IMR-90 (cell line): ENCODE data around the gene UBL3. TPM values are rescaled to one million over a fixed set of nuclear protein-coding genes. Genes with fewer than 3 reads are reported as not detected.

Experiments
- ATAC-seq: fragments of 200-7000 bp; cut with Tn5 transposase; 2 replicates; pipeline ENCODE4 v1.9.1; 2020; ENCODE audit warnings: low read depth, mild to moderate bottlenecking, moderate library complexity
- BruUV-seq: library from RNA; stranded (reverse); fragments of 400-500 nt; replicated peaks from 2 replicates; lab custom pipeline; 2021; lab: Mats Ljungman, UMichigan
- CTCF ChIA-PET: fragments of 300-600 bp; formaldehyde crosslinking; extraction: SDS; loops from one replicate; lab custom pipeline; 2021; ENCODE audit warnings: antibody characterized with exemption; lab: Yijun Ruan, JAX
- POLR2A ChIA-PET: fragments of 300-600 bp; sonication (Branson Sonifier 250); formaldehyde crosslinking; loops from one replicate; lab custom pipeline; 2022; ENCODE audit warnings: antibody characterized with exemption; ENCODE audit not compliant: unreplicated experiment; lab: Charles Lee
- DNase-seq: peaks from one replicate; pipeline ENCODE4 v3.0.0; 2013
- H2AFZ ChIP-seq: replicated peaks from 2 replicates; pipeline ENCODE3; 2013; ENCODE audit warnings: low read length, mild to moderate bottlenecking; ENCODE audit not compliant: poor library complexity
- H2AK5ac ChIP-seq: 2 replicates; pipeline ENCODE4 v1.6.1; 2013; ENCODE audit warnings: low read depth, low read length, inconsistent platforms
- H2AK9ac ChIP-seq: replicated peaks from 2 replicates; pipeline ENCODE3; 2013; ENCODE audit warnings: mild to moderate bottlenecking, low read depth, low read length, moderate library complexity; ENCODE audit not compliant: poor library complexity
- H2BK120ac ChIP-seq: 2 replicates; pipeline ENCODE4 v1.6.1; 2013; ENCODE audit warnings: low read depth, low read length, inconsistent platforms
- H2BK15ac ChIP-seq: 3 replicates; pipeline ENCODE4 v1.6.1; 2013; ENCODE audit warnings: low read depth, low read length, inconsistent platforms
- H2BK20ac ChIP-seq: 2 replicates; pipeline ENCODE4 v1.6.1; 2013; ENCODE audit warnings: low read depth, mild to moderate bottlenecking, inconsistent platforms, low read length, moderate library complexity
- H2BK5ac ChIP-seq: 2 replicates; pipeline ENCODE4 v1.6.1; 2013; ENCODE audit warnings: mild to moderate bottlenecking, low read depth, low read length, inconsistent platforms; ENCODE audit not compliant: poor library complexity, severe bottlenecking
- H3K14ac ChIP-seq: replicated peaks from 2 replicates; pipeline ENCODE4 v1.6.1; 2013; ENCODE audit warnings: low read depth, low read length, inconsistent platforms
- H3K18ac ChIP-seq: 2 replicates; pipeline ENCODE4 v1.6.1; 2013; ENCODE audit warnings: low read depth, low read length, control low read depth
- H3K23ac ChIP-seq: 2 replicates; pipeline ENCODE4 v1.6.1; 2013; ENCODE audit warnings: low read depth, low read length, inconsistent platforms
- H3K27ac ChIP-seq: 2 replicates; pipeline ENCODE4 v1.5.1; 2013; ENCODE audit warnings: mild to moderate bottlenecking, control low read depth, low read length; ENCODE audit not compliant: insufficient read depth
- H3K27me3 ChIP-seq: 2 replicates; pipeline ENCODE4 v1.6.1; 2013; ENCODE audit warnings: low read length; ENCODE audit not compliant: control insufficient read depth, insufficient read depth
- H3K36me3 ChIP-seq: 2 replicates; pipeline ENCODE4 v1.6.1; 2013; ENCODE audit warnings: low read length, mixed read lengths; ENCODE audit not compliant: control insufficient read depth, insufficient read depth
- H3K4ac ChIP-seq: 2 replicates; pipeline ENCODE4 v1.6.1; 2013; ENCODE audit warnings: low read depth, low read length, inconsistent platforms
- H3K4me1 ChIP-seq: 2 replicates; pipeline ENCODE4 v1.6.1; 2013; ENCODE audit warnings: low read length, mixed read lengths; ENCODE audit not compliant: control insufficient read depth, insufficient read depth
- H3K4me2 ChIP-seq: 2 replicates; pipeline ENCODE4 v1.6.1; 2013; ENCODE audit warnings: low read depth, mild to moderate bottlenecking, control low read depth, low read length, moderate library complexity
- H3K4me3 ChIP-seq: 2 replicates; pipeline ENCODE4 v1.5.1; 2013; ENCODE audit warnings: low read depth, mild to moderate bottlenecking, control low read depth, low read length, moderate library complexity; ENCODE audit not compliant: insufficient read depth
- H3K56ac ChIP-seq: 2 replicates; pipeline ENCODE4 v1.6.1; 2013; ENCODE audit warnings: low read length, inconsistent platforms; ENCODE audit not compliant: insufficient read depth; ENCODE audit errors: extremely low read depth
- H3K79me1 ChIP-seq, 2 experiments: 2 replicates each; pipeline ENCODE4 v1.6.1; 2013; ENCODE audit warnings: low read length in 2 of 2, inconsistent platforms in 1 of 2, low read depth in 1 of 2
- H3K9ac ChIP-seq: 2 replicates; pipeline ENCODE4 v1.6.1; 2013; ENCODE audit warnings: low read depth, low read length, control low read depth
- H3K9me1 ChIP-seq: 2 replicates; pipeline ENCODE4 v1.6.1; 2013; ENCODE audit warnings: low read length, inconsistent platforms; ENCODE audit not compliant: insufficient read depth
- H3K9me3 ChIP-seq: 2 replicates; pipeline ENCODE4 v1.6.1; 2013; ENCODE audit warnings: low read length; ENCODE audit not compliant: control insufficient read depth, insufficient read depth
- H4K20me1 ChIP-seq: 2 replicates; pipeline ENCODE4 v1.6.1; 2013; ENCODE audit warnings: low read length, inconsistent platforms; ENCODE audit not compliant: insufficient read depth
- H4K5ac ChIP-seq: 2 replicates; pipeline ENCODE4 v1.6.1; 2013; ENCODE audit warnings: mild to moderate bottlenecking, low read depth, low read length, control low read depth
- H4K8ac ChIP-seq, 2 experiments: 2 replicates each; pipeline ENCODE4 v1.6.1; 2013; ENCODE audit warnings: low read depth in 2 of 2, low read length in 2 of 2, control low read depth in 1 of 2, inconsistent platforms in 1 of 2
- H4K91ac ChIP-seq: 2 replicates; pipeline ENCODE4 v1.6.1; 2013; ENCODE audit warnings: low read depth, low read length, inconsistent platforms; ENCODE audit not compliant: insufficient read depth
- BHLHE40 ChIP-seq: fragments of 150-350 bp; IDR thresholded peaks from 2 replicates; pipeline ENCODE4 v1.6.1; 2016; ENCODE audit warnings: mild to moderate bottlenecking, low read depth, low read length
- RFX5 ChIP-seq: IDR thresholded peaks from 2 replicates; pipeline ENCODE4 v1.8.0; 2012; ENCODE audit warnings: low read depth, mild to moderate bottlenecking, low read length, moderate library complexity
- WGBS, 2 experiments: methylation state at CpG; one replicate each; pipeline versions ENCODE4 v1.1.5 to v1.1.7; 2013; ENCODE audit warnings: missing lambda C conversion rate in 2 of 2; ENCODE audit not compliant: insufficient read length in 1 of 2; ENCODE audit errors: extremely low coverage in 2 of 2; 5-methylcytosine and 5-hydroxymethylcytosine counted together
- dilution Hi-C: fragments of 300-500 bp; cut with HindIII; formaldehyde crosslinking; loops from one replicate; pipeline ENCODE4 v1.14.3; 2018; ENCODE audit warnings: low sequenced_read_pairs; ENCODE audit not compliant: unreplicated experiment
- in situ Hi-C: fragments of 300-500 bp; cut with MboI; formaldehyde crosslinking; loops from 3 replicates; pipeline ENCODE4 v1.14.3; 2019; ENCODE audit warnings: low sequenced_read_pairs, inconsistent platforms, mixed read lengths
- intact Hi-C: fragments of 100-400 bp; cut with micrococcal nuclease; formaldehyde crosslinking; loops from 2 replicates; pipeline ENCODE4 v1.10.0; 2022
- polyA plus RNA-seq, 3 experiments: library from polyadenylated mRNA; depleted of rRNA; stranded (reverse); fragments of >200 nt; gene quantifications; 2 replicates each; pipeline ENCODE4 v1.2.3, GENCODE V29; 2012; ENCODE audit warnings: low replicate concordance in 1 of 3
- total RNA-seq: library from RNA; depleted of rRNA; stranded (reverse); fragments of >200 nt; gene quantifications from 2 replicates; pipeline ENCODE4 v1.2.3, GENCODE V29; 2012

The UBL3 gene
- total and polyA plus RNA-seq, 2 of the 4 experiments (the other 2 are of a cell fraction): 16.0 to 19.9 TPM

GRCh38 chr13:29743201-29743786 lies 107.1 kb downstream of the UBL3 start:
- H2BK5ac ChIP-seq: no peak overlapping the region
- ChIA-PET POLR2A (no interaction called here), CTCF (no interaction called here)
- H3K9me1 ChIP-seq: 0 out of 2 replicates have a peak, but pooled peaks cover 3% of the 10 kb centered on the region
- H3K9ac ChIP-seq: no peak overlapping the region
- no peak overlapping the region for H3K4ac ChIP-seq
- ATAC-seq: peak; percentile 57
- TF ChIP-seq BHLHE40: 0 out of 2 replicates have a peak, but pooled peaks have one; percentile 22
- no peak for TF ChIP-seq RFX5
- H2AK9ac ChIP-seq: no peak overlapping the region
- H4K8ac ChIP-seq: no peak overlapping the region
- H3K18ac ChIP-seq: no peak overlapping the region
- H3K79me1 ChIP-seq: no peaks in the 10 kb centered on the region
- no peaks in the 10 kb centered on the region for H4K20me1 ChIP-seq
- H3K4me1 ChIP-seq: peaks cover 4% of the 10 kb centered on the region; the same call in 1 of the 2 replicates
- H2BK120ac ChIP-seq: no peak overlapping the region
- intact Hi-C loops: no loop called here
- H4K5ac ChIP-seq: no peak overlapping the region
- H3K27ac ChIP-seq: no peak overlapping the region
- H3K56ac ChIP-seq: no peak overlapping the region
- H3K4me2 ChIP-seq: no peak overlapping the region; the same call in 1 of the 2 replicates
- DNase-seq: peak; percentile 79
- no peak overlapping the region for H2AK5ac ChIP-seq
- BruUV-seq: no TSS peak
- no peak overlapping the region for H3K23ac ChIP-seq
- H3K36me3 ChIP-seq: no peaks in the 10 kb centered on the region
- H4K91ac ChIP-seq: no peak overlapping the region
- peaks cover 10% of the 10 kb centered on the region for H3K27me3 ChIP-seq
- dilution Hi-C loops: no loop called here
- peak overlapping the region; percentile 74 for H2AFZ ChIP-seq
- WGBS, 2 experiments: 13% methylated on average over 7 of the region's 16 CpGs; no CpG with 5 or more reads in 1 of the 2 experiments
- no peak overlapping the region for H3K14ac ChIP-seq
- in situ Hi-C loops: no loop called here
- H3K9me3 ChIP-seq: no peaks in the 10 kb centered on the region
- no peak overlapping the region for H2BK20ac ChIP-seq
- H2BK15ac ChIP-seq: no peak overlapping the region
- H3K4me3 ChIP-seq: no peak overlapping the region
